ENCODE data around the gene EMC6. TPM values are rescaled to one million over a fixed set of nuclear protein-coding genes. Genes with fewer than 3 reads are reported as not detected.

The EMC6 gene
- total RNA-seq, 1 experiment from 2014 or later: 36.8 TPM

GRCh38 chr17:3679531-3680126 lies 11.0 kb downstream of the EMC6 start:
- no peaks in the 10 kb centered on the region for H3K9me3 ChIP-seq
- H3K4me1 ChIP-seq: no peaks in the 10 kb centered on the region
- H3K27me3 ChIP-seq (replicated peaks; ENCODE audit: control insufficient read depth, insufficient read depth, low read length): no peaks in the 10 kb centered on the region
- no peak overlapping the region for H3K4me3 ChIP-seq (ENCODE audit: low read depth, low read length)
- ChIA-PET CTCF (no interaction called here), POLR2A (no interaction called here)
- Mint-ChIP-seq H3K27ac (ENCODE audit: unreplicated experiment) (no peak overlapping the region), H3K4me3 (ENCODE audit: unreplicated experiment) (no peak overlapping the region), H3K36me3 (ENCODE audit: insufficient read depth, unreplicated experiment) (no peaks in the 10 kb centered on the region), H3K4me1 (ENCODE audit: low read depth, unreplicated experiment) (no peaks in the 10 kb centered on the region), H3K9me3 (ENCODE audit: unreplicated experiment) (no peaks in the 10 kb centered on the region), H3K27me3 (ENCODE audit: insufficient read depth, unreplicated experiment) (no peaks in the 10 kb centered on the region)
- no peak for TF ChIP-seq CTCF (IDR thresholded peaks at IDR 0.05; ENCODE audit: insufficient read depth in 1 of 2, low read depth in 1 of 2, low read length in 1 of 2, severe bottlenecking in 1 of 2, unreplicated experiment in 1 of 2)
- intact Hi-C loops (cut with micrococcal nuclease; ENCODE audit: unreplicated experiment): no loop called here
- H3K36me3 ChIP-seq (ENCODE audit: control insufficient read depth, insufficient read depth, low read length): no peaks in the 10 kb centered on the region
- BruUV-seq (replicated peaks): no TSS peak
- DNase-seq: no peak

DNA sequence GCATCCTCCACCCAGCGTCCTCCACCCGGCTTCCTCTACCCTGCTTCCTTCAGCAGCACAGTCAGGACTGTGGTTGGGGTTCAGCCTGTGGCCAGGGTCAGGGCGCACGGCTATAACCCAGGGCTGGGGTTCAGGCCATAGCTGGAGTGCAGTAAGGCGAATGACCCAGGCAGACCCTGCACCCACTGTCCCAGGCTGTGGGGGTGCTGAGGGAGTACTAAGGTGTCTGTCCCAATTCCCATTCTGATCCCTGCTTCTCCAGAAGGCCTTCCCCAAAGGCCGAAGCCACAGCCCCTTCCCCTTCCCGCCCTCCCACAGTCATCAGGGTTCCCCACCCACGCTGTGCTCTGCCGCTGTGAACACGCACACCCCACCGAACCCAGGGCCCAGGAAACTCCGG lies 12.4 kb downstream of the EMC6 start:
- H3K4me1 Mint-ChIP-seq (ENCODE audit: low read depth, unreplicated experiment): no peaks in the 10 kb centered on the region

GRCh38 chr17:3681565-3681964 lies 13.0 kb downstream of the EMC6 start:
- no peak for DNase-seq
- H3K4me1 ChIP-seq: no peaks in the 10 kb centered on the region
- TF ChIP-seq CTCF (IDR thresholded peaks at IDR 0.05; ENCODE audit: insufficient read depth in 1 of 2, low read depth in 1 of 2, low read length in 1 of 2, severe bottlenecking in 1 of 2, unreplicated experiment in 1 of 2): no peak
- H3K36me3 Mint-ChIP-seq (ENCODE audit: insufficient read depth, unreplicated experiment): no peaks in the 10 kb centered on the region
- H3K27me3 ChIP-seq (replicated peaks; ENCODE audit: control insufficient read depth, insufficient read depth, low read length): no peaks in the 10 kb centered on the region
- no TSS peak for BruUV-seq (replicated peaks)
- intact Hi-C loops (cut with micrococcal nuclease; ENCODE audit: unreplicated experiment): no loop called here
- no peak overlapping the region for H3K4me3 ChIP-seq (ENCODE audit: low read depth, low read length)
- H3K4me1 Mint-ChIP-seq (ENCODE audit: low read depth, unreplicated experiment): no peaks in the 10 kb centered on the region
- no peak overlapping the region for H3K4me3 Mint-ChIP-seq (ENCODE audit: unreplicated experiment)
- H3K27ac Mint-ChIP-seq (ENCODE audit: unreplicated experiment): no peak overlapping the region
- ChIA-PET POLR2A (no interaction called here), CTCF (no interaction called here)
- H3K36me3 ChIP-seq (ENCODE audit: control insufficient read depth, insufficient read depth, low read length): no peaks in the 10 kb centered on the region
- H3K9me3 Mint-ChIP-seq (ENCODE audit: unreplicated experiment): no peaks in the 10 kb centered on the region
- H3K27me3 Mint-ChIP-seq (ENCODE audit: insufficient read depth, unreplicated experiment): no peaks in the 10 kb centered on the region
- no peaks in the 10 kb centered on the region for H3K9me3 ChIP-seq

More for the DNA sequence above, 12.4 kb downstream of the EMC6 start:
- Mint-ChIP-seq H3K4me3 (ENCODE audit: unreplicated experiment) (no peak overlapping the region), H3K9me3 (ENCODE audit: unreplicated experiment) (no peaks in the 10 kb centered on the region), H3K36me3 (ENCODE audit: insufficient read depth, unreplicated experiment) (no peaks in the 10 kb centered on the region), H3K27me3 (ENCODE audit: insufficient read depth, unreplicated experiment) (no peaks in the 10 kb centered on the region), H3K27ac (ENCODE audit: unreplicated experiment) (no peak overlapping the region)
- no TSS peak for BruUV-seq (replicated peaks)
- TF ChIP-seq CTCF (IDR thresholded peaks at IDR 0.05; ENCODE audit: insufficient read depth in 1 of 2, low read depth in 1 of 2, low read length in 1 of 2, severe bottlenecking in 1 of 2, unreplicated experiment in 1 of 2): no peak
- ChIA-PET POLR2A (no interaction called here), CTCF (no interaction called here)
- no peak for DNase-seq
- H3K36me3 ChIP-seq (ENCODE audit: control insufficient read depth, insufficient read depth, low read length): no peaks in the 10 kb centered on the region
- intact Hi-C loops (cut with micrococcal nuclease; ENCODE audit: unreplicated experiment): no loop called here
- no peaks in the 10 kb centered on the region for H3K4me1 ChIP-seq
- no peaks in the 10 kb centered on the region for H3K27me3 ChIP-seq (replicated peaks; ENCODE audit: control insufficient read depth, insufficient read depth, low read length)
- H3K9me3 ChIP-seq: no peaks in the 10 kb centered on the region
- H3K4me3 ChIP-seq (ENCODE audit: low read depth, low read length): no peak overlapping the region

All from Caco-2 (cell line).